Adrenal gland (tissue), 12 donors: ENCODE measurements around the gene GALK2. TPM values are rescaled to one million over a fixed set of nuclear protein-coding genes. Genes with fewer than 3 reads are reported as not detected.

ENCODE experiments used
- DNase-seq, 7 donors: peaks; one replicate each; pipeline ENCODE4 v3.0.0-alpha.2; 2019 to 2020
- H3K27ac ChIP-seq, 5 donors: fragments of 200-600 bp; sonication (generic) in 4 of 5; 1 replicate in 3 of 5; 2 replicates in 2 of 5; pipeline versions ENCODE4 v1.5.1 to v1.8.0; 2016 to 2020; ENCODE audit warnings: mild to moderate bottlenecking in 1 of 5
- H3K27me3 ChIP-seq: fragments of 200-600 bp; 2 replicates; pipeline ENCODE4 v1.8.0; 2021
- H3K36me3 ChIP-seq, 2 donors: fragments of 200-600 bp; replicated peaks in 1 of 2; 1 replicate in 1 of 2; 2 replicates in 1 of 2; pipeline versions ENCODE4 v1.5.1 to v1.8.0; 2018 to 2022
- H3K4me1 ChIP-seq, 2 donors: fragments of 200-600 bp; replicated peaks in 1 of 2; 1 replicate in 1 of 2; 2 replicates in 1 of 2; pipeline versions ENCODE4 v1.5.1 to v1.8.0; 2018 to 2021
- H3K4me3 ChIP-seq, 4 donors: fragments of 200-600 bp; sonication (generic) in 3 of 4; one replicate each; pipeline ENCODE4 v1.5.1; 2016 to 2018
- H3K9me3 ChIP-seq, 3 donors: fragments of 200-600 bp; sonication (generic) in 1 of 3; replicated peaks in 1 of 3; 1 replicate in 2 of 3; 2 replicates in 1 of 3; pipeline versions ENCODE4 v1.5.1 to v1.8.0; 2016 to 2021
- POLR2A ChIP-seq, 2 donors: fragments of 450-650 bp; IDR thresholded peaks; one replicate each; pipeline ENCODE4 v1.6.1; 2017; ENCODE audit warnings: antibody characterized with exemption in 2 of 2, mild to moderate bottlenecking in 2 of 2, moderate library complexity in 1 of 2
- WGBS, 4 donors: extraction: QIAGEN DNeasy Blood & Tissue Kit in 2 of 4; methylation state at CpG; one replicate each; pipeline versions ENCODE4 v1.1.5 to v1.1.7; 2013 to 2017; 5-methylcytosine and 5-hydroxymethylcytosine counted together
- intact Hi-C, 2 donors: fragments of 100-400 bp; cut with DNase I; formaldehyde crosslinking; loops; one replicate each; pipeline versions ENCODE4 v1.14.1 to v1.15.0; 2022 to 2023
- polyA plus RNA-seq, 3 donors: library from polyadenylated mRNA; stranded (reverse); fragments of 200-250 nt in 2 of 3; fragments of 350-450 nt in 1 of 3; fragmentation: Illumina TruSeq in 1 of 3; extraction: RNeasy Lipid Tissue Mini Kit (QIAGEN cat#74804) in 1 of 3; gene quantifications; one replicate each; pipeline ENCODE4 v1.2.3, GENCODE V29; 2013 to 2014
- total RNA-seq, 9 donors: library from RNA; depleted of rRNA in 4 of 9; stranded (reverse); fragments of >200 nt in 4 of 9; fragments of 120-200 nt in 1 of 9; fragmentation: NEBNext Ultra II Directional in 1 of 9; extraction: Animal tissue kit (Norgen Biotek cat#: 25700) in 1 of 9; gene quantifications; one replicate each; pipeline versions ENCODE4 v1.1.0 to v1.2.4, GENCODE V29; 2013 to 2023
- TF ChIP-seq, protein P1 (sequence below), 6 experiments: fragments of 450-650 bp in 4 of 6; fragments of 200-600 bp in 2 of 6; sonication (generic) in 1 of 6; IDR thresholded peaks; 1 replicate in 5 of 6; 2 replicates in 1 of 6; pipeline versions ENCODE4 v1.5.1 to v1.8.0; 2016 to 2021; ENCODE audit warnings: antibody characterized with exemption in 6 of 6, mild to moderate bottlenecking in 2 of 6, moderate library complexity in 1 of 6
- donor health status: healthy with polysubstance abuse.
- donor health status: Bipolar disorder and iron deficiency.
- donor health status: DM: yes; HTN: yes; CAD: no.
- donor health status: DM: no; HTN: no; CAD: no.
- donor health status: DM: no; HTN: no; CAD: no.
- donor health status: DM: yes; HTN: yes; CAD: no.

Gene GALK2
- total and polyA plus RNA-seq, 12 donors = 11.0 to 64.2 (median 49.1) TPM

DNA sequence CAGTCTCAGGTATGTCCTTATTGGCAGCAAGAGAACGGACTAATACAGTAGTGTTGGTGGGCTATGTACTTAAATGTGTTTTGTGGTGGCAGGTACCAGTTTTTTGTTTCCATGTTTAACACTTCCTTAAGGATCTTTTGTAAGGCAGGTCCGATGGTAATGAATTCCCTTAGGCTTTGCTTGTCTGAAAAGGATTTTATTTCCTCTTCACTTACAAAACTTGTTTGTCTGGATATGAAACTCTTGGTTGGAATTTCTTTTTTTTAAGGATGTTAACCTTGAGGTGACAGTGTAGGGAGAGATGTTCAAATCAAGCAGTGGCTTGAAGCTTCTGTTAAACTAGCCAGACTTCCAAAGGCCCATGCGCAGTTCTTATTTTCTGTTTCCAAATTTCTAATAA is 130.8 kb downstream of the GALK2 start:
- WGBS, 4 donors = 96 to 100% (median 98%) methylated on average over 3 of the region's 3 CpGs
- Histone ChIP-seq H3K4me1 (no peaks in the 10 kb centered on the region), H3K4me3 (no peak overlapping the region), H3K27ac (no peak overlapping the region), H3K9me3 (no peaks in the 10 kb centered on the region), H3K27me3 (no peaks in the 10 kb centered on the region), H3K36me3 (peaks cover 0 to 8% of the 10 kb centered on the region in 2 donors)
- intact Hi-C loops = no loop called here
- TF ChIP-seq POLR2A (IDR thresholded peaks at IDR 0.05) = no peak
- TF ChIP-seq, protein P1, sequence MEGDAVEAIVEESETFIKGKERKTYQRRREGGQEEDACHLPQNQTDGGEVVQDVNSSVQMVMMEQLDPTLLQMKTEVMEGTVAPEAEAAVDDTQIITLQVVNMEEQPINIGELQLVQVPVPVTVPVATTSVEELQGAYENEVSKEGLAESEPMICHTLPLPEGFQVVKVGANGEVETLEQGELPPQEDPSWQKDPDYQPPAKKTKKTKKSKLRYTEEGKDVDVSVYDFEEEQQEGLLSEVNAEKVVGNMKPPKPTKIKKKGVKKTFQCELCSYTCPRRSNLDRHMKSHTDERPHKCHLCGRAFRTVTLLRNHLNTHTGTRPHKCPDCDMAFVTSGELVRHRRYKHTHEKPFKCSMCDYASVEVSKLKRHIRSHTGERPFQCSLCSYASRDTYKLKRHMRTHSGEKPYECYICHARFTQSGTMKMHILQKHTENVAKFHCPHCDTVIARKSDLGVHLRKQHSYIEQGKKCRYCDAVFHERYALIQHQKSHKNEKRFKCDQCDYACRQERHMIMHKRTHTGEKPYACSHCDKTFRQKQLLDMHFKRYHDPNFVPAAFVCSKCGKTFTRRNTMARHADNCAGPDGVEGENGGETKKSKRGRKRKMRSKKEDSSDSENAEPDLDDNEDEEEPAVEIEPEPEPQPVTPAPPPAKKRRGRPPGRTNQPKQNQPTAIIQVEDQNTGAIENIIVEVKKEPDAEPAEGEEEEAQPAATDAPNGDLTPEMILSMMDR (IDR thresholded peaks at IDR 0.05) = no peak
- DNase-seq = no peak

DNA sequence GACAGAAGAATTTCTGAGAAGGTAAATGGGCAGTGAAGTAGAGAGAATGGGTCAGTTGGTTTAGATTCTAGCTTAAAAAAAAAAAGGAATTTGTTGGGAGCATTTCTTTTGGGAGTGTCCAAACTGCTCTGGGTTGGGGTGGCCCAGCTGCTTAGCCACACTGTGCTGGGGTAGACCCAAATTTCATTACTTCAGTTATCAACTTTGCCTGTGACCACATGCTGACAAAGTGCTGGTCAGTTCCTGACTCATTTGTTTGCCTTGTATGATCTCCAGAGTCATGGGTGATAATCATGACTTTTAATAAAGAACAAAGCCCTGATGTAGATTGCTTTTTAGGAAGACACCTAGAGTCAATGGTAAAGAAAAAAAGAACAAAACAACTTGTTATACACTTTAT is 131.5 kb downstream of the GALK2 start:
- no peak for TF ChIP-seq POLR2A (IDR thresholded peaks at IDR 0.05)
- TF ChIP-seq, protein P1 (IDR thresholded peaks at IDR 0.05) = no peak
- intact Hi-C loops = no loop called here
- DNase-seq = no peak
- Histone ChIP-seq H3K27ac (no peak overlapping the region), H3K9me3 (no peaks in the 10 kb centered on the region), H3K36me3 (peaks cover 0 to 8% of the 10 kb centered on the region in 2 donors), H3K27me3 (no peaks in the 10 kb centered on the region), H3K4me3 (no peak overlapping the region), H3K4me1 (no peaks in the 10 kb centered on the region)

DNA sequence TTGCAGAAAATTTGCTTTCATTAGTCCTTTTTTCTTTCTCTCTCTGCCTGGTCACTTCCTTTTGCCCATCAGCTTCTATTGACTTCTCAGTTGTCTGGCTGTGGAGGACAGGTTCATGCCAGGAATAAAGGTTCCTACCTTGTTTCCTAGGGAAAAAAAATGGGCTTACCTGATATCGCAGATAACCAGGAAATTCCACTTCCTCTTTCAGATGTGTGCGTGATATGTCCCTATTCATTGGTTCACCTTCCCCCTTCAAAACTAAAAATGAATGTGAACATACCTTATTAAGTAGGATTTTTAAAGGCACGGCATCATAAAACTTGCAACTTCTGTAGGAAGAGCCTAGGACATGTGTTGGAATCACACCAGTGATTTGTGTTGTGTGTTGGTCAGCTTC is 133.0 kb downstream of the GALK2 start:
- Histone ChIP-seq H3K9me3 (no peaks in the 10 kb centered on the region), H3K4me1 (no peaks in the 10 kb centered on the region), H3K4me3 (no peak overlapping the region), H3K27me3 (no peaks in the 10 kb centered on the region), H3K36me3 (peaks cover 0 to 8% of the 10 kb centered on the region in 2 donors), H3K27ac (no peak overlapping the region)
- TF ChIP-seq, protein P1 (IDR thresholded peaks at IDR 0.05) = no peak
- TF ChIP-seq POLR2A (IDR thresholded peaks at IDR 0.05) = no peak
- intact Hi-C loops = no loop called here
- DNase-seq = no peak
- WGBS, 4 donors = 83 to 94% (median 89%) methylated on average over 3 of the region's 3 CpGs

DNA sequence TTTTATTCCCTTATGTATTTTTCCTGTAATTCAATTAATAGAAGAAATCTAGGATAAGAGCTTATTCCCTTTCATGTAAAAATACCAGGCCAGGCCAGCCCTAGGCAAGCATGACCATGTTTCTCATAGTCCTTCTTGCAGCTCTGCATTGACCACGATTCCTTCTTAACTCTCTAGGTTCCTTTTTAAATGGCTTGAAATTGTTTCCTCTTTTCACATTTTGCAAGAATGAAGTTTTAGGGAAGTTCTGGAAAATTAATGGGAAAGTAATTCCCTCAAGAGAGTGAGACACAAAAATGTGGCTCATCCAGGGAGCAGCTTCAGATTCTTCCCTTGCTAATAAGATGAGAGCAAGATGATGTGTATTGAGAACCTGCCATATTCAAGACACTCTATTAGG is 136.5 kb downstream of the GALK2 start:
- Histone ChIP-seq H3K4me3 (no peak overlapping the region), H3K9me3 (no peaks in the 10 kb centered on the region), H3K27ac (no peak overlapping the region), H3K27me3 (no peaks in the 10 kb centered on the region), H3K36me3 (peaks cover 0 to 8% of the 10 kb centered on the region in 2 donors), H3K4me1 (no peaks in the 10 kb centered on the region)
- DNase-seq = no peak
- intact Hi-C loops = no loop called here
- WGBS, 4 donors = 64 to 78% (median 70%) methylated on average over 1 of the region's 1 CpG
- TF ChIP-seq, protein P1 (IDR thresholded peaks at IDR 0.05) = no peak
- TF ChIP-seq POLR2A (IDR thresholded peaks at IDR 0.05) = no peak
